Astrocyte of the spinal cord (primary cell): ENCODE measurements around the gene MAEA.
A peak's percentile ranks its signal among the peaks of the same experiment; 100 is the strongest.
"Not testable (repeated sequence)": the region's sequence is repeated elsewhere in the genome, so short reads cannot be mapped to it uniquely, and the experiment has no call there.

Experiments
- DNase-seq: peaks from one replicate; pipeline ENCODE4 v3.0.0; 2011; ENCODE audit warnings: low read depth, low spot score
- H3K4me3 ChIP-seq: 2 replicates; pipeline ENCODE4 v1.5.1; 2011; ENCODE audit warnings: low read depth, mild to moderate bottlenecking, low read length, moderate library complexity
- in situ Hi-C: cut with HindIII; loops from 2 replicates; pipeline ENCODE4 v1.10.0; 2017; ENCODE audit warnings: low sequenced_read_pairs
- TF ChIP-seq, protein P1 (sequence below): IDR thresholded peaks from 2 replicates; pipeline ENCODE4 v1.5.1; 2012; ENCODE audit warnings: low read depth, mild to moderate bottlenecking, low read length, inconsistent platforms

The MAEA gene

DNA sequence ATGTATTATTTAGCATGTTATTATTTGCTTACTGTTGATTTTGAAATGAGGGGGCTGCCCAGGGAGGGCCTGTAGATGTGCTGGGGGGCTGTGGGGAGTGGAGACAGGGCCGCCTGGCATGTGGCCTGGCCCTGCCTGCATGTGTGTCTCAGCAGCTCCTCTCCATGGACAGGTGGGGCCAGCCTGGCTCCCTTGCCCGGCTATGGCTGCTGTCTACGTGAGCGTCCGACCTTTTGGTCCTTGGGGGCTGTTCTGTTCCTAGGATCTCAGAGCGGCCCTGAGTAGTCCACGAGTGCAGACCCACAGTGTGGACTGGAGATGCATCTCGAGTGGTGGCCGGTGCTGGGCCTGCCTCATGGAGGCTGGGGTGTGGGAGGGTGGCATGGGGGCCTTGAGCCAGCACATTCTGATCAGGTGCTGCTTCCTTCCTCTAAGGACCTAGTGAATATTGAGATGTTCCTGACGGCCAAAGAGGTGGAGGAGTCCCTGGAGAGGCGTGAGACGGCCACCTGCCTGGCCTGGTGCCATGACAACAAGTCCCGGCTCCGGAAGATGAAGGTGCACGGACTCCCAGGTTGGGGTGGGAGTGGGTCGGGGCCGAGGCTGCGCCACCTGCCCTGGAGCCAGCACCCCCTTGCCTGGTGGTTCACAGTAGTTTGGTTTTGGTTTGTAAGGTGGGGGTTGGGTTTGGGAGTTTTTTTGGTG lies 32.4 kb downstream of the MAEA start:
- in situ Hi-C loops = no loop called here
- H3K4me3 ChIP-seq = no peak overlapping the region
- no peak for DNase-seq
- TF ChIP-seq, protein P1, sequence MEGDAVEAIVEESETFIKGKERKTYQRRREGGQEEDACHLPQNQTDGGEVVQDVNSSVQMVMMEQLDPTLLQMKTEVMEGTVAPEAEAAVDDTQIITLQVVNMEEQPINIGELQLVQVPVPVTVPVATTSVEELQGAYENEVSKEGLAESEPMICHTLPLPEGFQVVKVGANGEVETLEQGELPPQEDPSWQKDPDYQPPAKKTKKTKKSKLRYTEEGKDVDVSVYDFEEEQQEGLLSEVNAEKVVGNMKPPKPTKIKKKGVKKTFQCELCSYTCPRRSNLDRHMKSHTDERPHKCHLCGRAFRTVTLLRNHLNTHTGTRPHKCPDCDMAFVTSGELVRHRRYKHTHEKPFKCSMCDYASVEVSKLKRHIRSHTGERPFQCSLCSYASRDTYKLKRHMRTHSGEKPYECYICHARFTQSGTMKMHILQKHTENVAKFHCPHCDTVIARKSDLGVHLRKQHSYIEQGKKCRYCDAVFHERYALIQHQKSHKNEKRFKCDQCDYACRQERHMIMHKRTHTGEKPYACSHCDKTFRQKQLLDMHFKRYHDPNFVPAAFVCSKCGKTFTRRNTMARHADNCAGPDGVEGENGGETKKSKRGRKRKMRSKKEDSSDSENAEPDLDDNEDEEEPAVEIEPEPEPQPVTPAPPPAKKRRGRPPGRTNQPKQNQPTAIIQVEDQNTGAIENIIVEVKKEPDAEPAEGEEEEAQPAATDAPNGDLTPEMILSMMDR = no peak

DNA sequence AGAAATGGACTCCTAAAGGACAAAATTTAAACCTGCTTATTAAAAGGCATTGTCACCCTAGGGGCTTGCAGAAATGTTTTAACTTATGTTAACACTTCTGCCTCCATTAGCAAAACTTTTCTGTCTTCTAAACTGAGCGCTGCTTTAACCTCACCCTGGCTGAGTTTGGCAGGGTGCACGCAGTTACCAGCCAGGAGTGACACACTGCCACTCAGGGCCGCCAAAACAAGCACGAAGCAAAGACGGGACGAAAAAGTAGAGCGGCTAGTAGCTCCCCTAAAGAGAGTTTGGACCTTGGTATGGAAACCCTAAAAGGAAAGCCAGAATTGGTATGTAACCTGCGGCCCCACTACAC lies 33.6 kb downstream of the MAEA start:
- no peak overlapping the region for H3K4me3 ChIP-seq
- in situ Hi-C loops = no loop called here
- no peak for DNase-seq
- TF ChIP-seq, protein P1 = no peak

DNA sequence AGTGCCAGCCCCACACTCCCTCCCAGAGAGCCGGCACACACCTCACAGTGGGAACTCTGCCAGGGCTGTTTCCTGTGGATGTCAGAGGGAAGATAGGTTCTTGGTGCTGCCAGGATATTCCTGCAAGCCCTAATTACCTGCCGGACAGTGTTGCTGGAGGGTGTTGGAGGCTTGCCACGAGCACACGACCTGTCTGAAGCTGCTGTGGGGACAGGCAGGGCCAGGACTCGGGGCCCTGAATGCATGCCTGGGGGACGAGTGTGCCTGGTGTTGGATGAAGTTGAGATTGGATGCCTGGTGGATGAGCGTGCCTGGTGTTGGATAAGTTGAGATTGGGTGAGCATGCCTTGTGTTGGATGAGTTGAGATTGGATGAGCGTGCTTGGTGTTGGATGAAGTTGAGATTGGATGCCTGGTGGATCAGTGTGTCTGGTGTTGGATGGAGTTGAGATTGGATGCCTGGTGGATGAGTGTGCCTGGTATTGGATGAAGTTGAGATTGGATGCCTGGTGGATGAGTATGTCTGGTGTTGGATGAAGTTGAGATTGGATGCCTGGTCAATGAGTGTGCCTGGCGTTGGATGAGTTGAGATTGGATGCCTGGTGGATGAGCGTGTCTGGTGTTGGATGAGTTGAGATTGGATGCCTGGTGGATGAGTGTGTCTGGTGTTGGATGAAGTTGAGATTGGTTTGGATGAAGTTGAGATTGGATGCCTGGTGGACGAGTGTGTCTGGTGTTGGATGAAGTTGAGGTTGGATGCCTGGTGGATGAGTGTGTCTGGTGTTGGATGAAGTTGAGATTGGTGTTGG lies 34.1 kb downstream of the MAEA start:
- no peak overlapping the region for H3K4me3 ChIP-seq
- in situ Hi-C loops = no loop called here
- peak; percentile 95 for DNase-seq
- TF ChIP-seq, protein P1 = no peak

DNA sequence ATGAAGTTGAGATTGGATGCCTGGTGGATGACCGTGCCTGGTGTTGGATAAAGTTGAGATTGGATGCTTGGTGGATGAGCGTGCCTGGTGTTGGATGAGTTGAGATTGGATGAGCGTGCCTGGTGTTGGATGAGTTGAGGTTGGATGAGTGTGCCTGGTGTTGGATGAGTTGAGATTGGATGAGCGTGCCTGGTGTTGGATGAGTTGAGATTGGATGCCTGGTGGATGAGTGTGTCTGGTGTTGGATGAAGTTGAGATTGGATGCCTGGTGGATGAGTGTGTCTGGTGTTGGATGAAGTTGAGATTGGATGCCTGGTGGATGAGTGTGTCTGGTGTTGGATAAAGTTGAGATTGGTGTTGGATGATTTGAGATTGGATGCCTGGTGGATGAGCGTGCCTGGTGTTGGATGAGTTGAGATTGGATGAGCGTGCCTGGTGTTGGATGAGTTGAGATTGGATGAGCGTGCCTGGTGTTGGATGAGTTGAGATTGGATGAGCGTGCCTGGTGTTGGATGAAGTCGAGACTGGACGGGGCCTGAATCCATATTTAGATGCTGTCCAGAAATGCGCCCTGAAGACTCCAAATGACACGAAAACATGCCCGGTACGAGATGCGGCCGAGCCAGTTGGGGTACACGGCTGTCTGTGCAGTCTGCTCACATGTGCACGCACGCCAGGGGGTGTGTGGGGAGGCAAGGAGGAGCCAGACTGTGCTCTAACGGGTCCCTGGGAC lies 34.9 kb downstream of the MAEA start:
- peak; percentile 44 for DNase-seq
- in situ Hi-C loops, H3K4me3 ChIP-seq: not testable (repeated sequence)

DNA sequence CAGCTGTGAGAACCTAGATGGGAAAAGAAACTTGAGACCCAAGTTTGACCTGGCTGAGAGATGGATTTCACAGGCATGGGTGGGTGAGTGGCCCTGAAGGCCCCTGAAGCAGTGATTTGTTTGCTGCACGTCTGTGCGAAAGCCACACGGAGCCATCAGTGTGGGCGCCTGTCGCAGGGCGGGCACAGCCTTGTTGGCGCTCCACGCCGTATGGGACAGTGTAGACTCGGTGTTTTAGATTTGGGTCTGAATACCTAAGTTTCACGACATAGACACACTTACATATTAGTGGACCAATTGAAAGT lies 35.4 kb downstream of the MAEA start:
- no peak for DNase-seq
- in situ Hi-C loops = no loop called here
- H3K4me3 ChIP-seq = no peak overlapping the region
- TF ChIP-seq, protein P1 = no peak

DNA sequence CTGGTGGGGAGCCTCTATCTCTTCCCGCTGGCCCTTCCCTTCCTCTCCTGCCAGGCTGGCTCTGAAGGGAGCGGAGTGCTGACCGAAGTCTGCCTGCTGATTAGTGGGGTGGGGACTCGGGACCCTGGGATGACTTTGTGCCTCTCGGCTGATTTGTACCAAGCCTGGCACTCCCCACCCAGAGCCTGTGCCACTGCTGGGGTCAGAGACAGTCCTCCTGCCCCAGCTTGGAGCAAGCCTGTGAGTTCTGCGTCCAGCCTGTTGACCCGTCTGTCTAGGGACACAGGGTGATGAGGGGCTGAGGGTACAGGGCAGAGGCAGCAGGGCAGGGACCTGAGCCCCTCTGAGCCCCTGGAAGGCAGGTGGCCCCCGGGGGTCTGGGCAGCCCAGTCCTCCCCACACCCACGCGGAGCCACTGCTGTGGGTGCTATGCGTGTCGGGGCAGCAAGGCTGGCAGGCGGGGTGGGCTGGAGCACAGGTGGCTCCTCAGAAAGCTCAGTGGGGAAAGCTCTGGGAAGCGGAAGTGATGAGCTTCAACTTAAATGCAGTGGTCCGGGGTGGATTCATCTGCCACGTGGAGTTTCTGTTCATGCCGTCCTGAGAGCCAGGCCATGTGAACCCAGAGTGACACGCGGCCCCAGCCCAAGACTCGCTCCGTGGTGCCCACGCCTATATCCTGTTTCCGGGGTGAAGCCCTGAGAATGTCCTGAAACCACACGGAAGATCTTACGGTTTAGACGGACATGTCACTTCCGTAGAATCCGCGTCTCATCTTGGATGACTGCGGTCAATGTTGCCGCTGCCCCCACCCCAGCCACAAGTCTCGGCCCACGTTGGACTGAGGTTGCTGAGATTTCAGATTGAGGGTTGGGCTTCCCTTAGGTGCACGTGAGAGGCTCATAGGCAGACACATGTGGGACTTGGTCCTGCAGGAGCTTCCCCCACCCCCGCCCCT lies 36.3 kb downstream of the MAEA start:
- H3K4me3 ChIP-seq = no peak overlapping the region
- TF ChIP-seq, protein P1 = no peak
- in situ Hi-C loops = no loop called here

More for the DNA sequence above, 36.3 kb downstream of the MAEA start:
- DNase-seq = no peak
